ENCODE measurements around the gene REPIN1. TPM values are rescaled to one million over a fixed set of nuclear protein-coding genes. Genes with fewer than 3 reads are reported as not detected.

REPIN1 gene
- total RNA-seq, 4 donors from 2014 or later, result 28.9 to 75.4 (median 31.8) TPM

DNA sequence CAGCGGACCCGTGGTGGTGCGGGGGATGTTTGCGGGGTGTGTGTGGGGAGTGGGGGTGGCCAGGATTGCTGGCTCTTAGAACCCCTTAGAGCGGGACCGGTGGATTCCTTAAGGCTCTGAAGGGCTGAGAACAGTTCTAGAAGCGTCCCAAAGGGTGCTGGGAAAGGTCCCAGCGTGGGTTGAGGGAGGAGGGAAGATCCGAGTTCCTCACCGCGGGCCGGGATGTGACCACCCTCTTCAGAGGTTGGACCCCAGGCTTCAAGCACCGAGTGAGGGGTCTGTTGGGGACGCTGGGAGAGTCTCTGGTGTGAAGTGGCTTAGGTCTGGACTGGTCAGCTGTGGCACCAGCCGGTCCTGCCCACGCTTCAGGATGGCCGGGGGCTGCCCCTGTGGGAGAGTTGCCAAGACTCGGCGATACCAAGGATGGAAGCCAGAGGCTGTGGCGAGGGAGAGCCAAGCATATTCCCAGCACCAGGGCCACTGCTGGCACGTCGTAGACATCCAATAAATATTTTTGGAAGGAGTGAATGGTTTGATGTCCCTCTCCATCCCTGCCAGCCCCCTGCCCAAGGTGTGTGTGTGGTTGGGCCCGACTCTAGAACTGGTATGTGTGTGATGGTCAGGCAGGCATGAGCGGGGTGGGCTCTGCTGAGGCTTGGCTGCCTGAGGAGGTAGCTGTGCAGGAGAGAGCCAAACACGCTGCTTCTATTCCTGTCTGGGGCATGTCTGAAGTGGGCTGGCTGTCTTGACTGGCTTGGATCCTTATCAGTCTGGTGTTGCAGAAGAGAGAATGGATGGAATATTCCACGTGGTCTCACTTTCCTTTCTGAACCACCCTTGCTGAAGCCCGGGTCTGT, 29.7 kb downstream of the REPIN1 start:
- TF ChIP-seq, protein P1, sequence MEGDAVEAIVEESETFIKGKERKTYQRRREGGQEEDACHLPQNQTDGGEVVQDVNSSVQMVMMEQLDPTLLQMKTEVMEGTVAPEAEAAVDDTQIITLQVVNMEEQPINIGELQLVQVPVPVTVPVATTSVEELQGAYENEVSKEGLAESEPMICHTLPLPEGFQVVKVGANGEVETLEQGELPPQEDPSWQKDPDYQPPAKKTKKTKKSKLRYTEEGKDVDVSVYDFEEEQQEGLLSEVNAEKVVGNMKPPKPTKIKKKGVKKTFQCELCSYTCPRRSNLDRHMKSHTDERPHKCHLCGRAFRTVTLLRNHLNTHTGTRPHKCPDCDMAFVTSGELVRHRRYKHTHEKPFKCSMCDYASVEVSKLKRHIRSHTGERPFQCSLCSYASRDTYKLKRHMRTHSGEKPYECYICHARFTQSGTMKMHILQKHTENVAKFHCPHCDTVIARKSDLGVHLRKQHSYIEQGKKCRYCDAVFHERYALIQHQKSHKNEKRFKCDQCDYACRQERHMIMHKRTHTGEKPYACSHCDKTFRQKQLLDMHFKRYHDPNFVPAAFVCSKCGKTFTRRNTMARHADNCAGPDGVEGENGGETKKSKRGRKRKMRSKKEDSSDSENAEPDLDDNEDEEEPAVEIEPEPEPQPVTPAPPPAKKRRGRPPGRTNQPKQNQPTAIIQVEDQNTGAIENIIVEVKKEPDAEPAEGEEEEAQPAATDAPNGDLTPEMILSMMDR (IDR thresholded peaks at IDR 0.05; ENCODE audit: low read depth), result no peak

DNA sequence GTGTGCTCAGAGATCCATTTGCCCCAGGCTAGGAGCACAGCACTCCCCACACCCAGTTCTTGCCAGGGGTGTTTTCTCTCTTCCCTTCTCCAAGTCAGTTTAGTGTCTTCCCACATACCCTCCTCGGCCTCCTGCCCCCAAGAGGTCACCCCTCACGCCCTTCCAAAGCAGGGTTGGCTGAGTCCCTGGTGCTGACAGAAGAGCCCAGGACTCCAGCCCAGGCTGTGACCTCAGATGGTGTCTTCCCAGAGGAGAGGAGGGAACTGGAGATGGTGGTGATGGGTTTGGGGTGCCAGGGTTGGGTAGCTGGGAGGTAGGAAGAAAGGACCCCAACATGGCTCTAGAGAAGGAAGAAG, 30.3 kb downstream of the REPIN1 start:
- TF ChIP-seq, protein P1 (IDR thresholded peaks at IDR 0.05; ENCODE audit: low read depth), result no peak

DNA sequence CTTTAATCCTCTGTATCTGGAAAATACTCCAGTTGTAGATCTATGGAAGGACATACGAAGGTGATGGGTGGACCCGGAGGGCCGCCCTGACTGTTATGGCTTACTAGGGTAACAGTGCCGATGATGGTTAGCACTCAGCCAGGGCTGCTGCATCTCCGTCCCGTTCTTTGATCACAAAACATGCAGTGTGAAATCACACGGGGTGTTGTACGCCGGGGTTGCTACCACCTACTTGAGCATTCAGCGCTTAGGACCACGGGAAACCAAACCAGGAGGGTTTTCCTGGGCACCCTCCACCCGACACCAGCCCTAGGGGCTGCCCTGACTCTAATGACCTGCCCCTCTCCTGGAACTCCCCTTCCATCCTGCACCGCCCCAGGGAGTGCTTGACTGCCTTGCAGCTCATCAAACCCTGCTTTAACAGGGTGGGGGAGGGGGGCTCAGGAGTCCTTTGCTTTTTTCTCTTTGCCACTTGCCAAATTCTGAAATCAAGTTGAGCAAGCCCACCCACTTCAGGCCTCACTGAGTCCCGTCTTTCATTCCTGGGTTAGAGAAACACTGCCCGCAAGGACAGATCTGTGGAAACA, 30.9 kb downstream of the REPIN1 start:
- TF ChIP-seq, protein P1 (IDR thresholded peaks at IDR 0.05; ENCODE audit: low read depth), result no peak

DNA sequence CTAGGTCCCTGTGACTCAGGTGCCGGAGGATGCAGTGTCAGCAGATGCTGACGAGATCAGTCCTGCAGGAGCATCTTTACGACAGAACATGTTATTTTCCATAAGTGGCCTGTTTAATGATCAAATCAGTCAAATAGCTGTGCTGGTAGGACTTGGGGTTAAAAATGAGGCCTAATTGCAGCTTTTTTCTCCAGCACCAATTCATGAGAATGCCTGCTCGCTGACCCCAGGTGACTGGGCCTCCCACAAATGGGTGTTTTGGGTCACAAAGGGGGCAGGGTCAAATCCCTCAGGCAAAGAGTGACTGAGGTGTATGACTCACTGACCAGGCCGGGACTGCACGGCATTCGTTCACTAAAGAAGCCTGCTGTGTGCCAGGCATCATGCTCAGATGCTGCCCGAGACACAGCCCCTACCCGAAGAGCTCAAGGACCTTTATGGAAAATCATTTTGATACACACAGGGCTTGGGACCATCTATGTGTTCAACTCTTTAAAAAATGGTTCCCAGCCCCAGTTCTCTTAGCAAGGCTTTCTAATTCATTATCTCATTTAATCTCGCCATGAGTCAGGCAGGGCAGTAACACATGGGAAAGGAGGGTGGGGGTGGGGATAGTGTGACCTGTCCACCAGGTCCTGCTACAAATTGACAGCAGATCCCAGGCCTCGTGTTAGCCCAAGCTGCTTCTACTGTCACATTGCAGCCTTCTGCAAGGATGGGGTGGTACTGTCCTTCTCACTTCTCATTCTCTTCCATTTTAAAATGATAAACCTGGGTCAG, 31.6 kb downstream of the REPIN1 start:
- TF ChIP-seq, protein P1 (IDR thresholded peaks at IDR 0.05; ENCODE audit: low read depth), result no peak

DNA sequence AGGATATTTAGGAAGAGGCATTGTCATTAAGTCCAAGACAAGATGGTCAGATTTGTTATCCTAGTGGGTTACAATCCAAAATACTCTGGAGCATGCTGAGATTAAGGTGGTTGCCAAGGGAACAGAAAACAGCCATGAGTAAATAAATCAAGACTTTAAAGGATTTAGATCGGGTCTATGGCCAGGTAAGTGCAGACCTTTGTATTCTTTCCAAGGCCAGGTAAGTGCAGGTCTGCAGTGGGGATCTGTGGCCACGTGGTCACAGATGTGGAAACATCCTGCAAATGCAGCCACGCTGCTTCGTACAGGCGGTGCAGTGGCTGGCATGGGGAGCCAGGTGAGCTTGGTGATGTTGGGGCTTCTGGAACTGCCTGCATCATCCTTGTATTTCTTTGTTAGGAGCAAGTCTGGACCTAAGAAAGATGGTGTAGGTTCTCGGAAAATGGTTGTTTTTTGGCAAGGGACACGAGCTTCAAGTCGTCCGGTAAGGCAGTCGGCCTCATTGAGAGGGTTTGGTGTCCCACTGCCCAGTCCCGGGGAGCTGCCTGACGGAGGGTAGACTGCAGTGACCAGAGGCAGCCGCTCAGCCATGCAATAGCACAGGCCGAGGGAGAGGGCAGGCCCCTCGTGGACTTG, 32.3 kb downstream of the REPIN1 start:
- TF ChIP-seq, protein P1 (IDR thresholded peaks at IDR 0.05; ENCODE audit: low read depth), result no peak

DNA sequence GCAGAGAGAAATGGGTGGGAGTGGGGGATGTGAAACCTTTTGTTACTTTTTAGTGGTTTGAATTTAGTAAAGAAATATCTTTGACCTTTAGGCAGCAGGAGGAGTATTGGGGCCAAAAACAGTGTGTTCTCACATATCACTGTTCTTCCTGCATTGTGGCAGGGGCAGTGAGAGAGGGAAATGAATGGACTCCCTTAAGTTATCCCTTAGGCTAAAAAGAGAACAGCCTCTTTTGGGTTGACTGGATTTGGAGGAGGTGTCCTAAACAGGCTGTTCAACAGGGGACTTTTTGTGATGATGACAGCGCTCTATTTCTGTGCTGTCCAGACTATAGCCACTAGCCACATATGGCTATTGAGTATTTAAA, 32.8 kb downstream of the REPIN1 start:
- TF ChIP-seq, protein P1 (IDR thresholded peaks at IDR 0.05; ENCODE audit: low read depth), result no peak
